GM21515 (cell line): ENCODE measurements around the gene RAD51B.

Experiments used
- ATAC-seq: cut with Tn5 transposase; IDR thresholded peaks from one replicate; pipeline ENCODE4 v1.9.1; 2021; ENCODE audit not compliant: unreplicated experiment

The RAD51B gene

DNA sequence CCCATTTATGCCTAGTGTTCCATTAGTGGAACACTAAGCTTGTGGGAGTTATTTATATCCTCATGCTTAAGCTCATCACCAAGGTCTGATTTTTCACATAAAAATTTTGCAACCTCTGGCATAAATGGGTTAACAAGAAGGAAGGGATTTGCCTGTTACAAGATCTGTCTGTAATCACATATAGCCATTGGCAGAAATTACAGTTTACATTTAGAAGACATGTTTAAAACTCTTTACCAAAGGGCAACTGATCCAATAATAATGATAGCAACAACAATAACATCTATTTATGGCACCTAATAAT lies 550.4 kb downstream of the RAD51B start:
- no peak for ATAC-seq

DNA sequence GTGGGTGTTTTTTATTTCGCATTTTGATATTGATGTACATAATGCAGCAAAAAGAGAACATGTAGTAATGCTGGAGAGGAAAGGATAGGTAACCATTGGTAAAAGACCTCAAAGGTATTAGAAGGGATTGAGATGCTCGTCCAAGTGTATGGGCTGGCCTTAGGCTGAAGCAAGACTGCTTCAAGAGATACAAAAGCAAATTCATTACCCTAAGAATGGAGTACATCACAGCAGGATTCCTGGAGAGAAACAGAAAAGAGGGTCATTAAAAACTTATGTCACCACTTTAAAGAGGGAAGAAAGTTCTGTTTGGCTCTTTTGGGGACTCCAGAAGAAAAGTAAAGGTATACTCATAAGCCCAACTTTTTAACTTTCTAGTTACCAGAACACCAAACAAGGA lies 552.8 kb downstream of the RAD51B start:
- no peak for ATAC-seq

DNA sequence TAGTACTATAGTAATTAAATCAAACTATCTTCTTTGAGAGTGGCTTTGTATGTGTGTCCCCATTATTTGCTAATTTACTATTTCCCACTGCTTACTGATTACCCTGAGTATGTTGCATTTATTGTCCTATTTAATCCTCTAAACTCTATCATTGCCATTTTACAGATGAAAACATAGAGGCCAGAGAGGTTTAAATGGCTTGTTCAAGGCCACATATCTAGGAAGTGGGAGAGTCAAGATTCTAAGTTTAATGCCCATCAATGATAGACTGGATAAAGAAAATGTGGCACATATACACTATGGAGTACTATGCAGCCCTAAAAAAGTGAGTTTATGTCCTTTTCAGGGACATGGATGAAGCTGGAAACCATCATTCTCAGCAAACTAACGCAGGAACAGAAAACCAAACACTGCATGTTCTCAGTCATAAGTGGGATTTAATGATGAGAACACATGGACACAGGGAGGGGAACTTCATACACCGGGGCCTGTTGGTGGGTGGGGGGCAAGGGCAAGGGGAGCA lies 553.6 kb downstream of the RAD51B start:
- ATAC-seq: no peak

DNA sequence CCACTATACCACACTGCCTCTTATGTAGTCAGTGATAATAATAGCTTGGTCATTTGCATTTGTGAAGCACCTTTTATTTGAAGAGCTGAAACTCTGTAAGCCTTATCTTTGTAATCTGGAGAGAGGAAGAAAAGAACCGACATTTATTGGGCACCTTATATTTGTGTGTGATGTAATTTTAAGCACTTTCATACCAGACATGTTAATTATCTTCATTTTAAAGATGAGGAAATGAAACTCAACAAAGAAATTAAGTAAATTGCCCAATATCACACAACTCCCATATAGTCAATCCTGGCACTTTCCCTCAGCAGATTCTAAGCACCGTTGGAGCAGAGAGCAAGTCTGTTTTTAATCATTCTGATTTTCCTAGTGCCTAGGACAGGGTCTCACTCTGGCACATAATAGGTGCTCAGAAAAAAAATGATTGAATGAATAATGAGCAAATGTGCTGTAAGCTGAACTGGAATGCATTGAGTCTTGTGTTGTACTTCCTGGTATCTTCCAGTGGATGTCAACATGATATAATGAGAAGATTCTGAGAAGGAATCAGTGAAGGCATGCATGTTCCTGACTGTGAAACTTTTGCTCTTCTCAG lies 554.4 kb downstream of the RAD51B start:
- ATAC-seq: no peak

DNA sequence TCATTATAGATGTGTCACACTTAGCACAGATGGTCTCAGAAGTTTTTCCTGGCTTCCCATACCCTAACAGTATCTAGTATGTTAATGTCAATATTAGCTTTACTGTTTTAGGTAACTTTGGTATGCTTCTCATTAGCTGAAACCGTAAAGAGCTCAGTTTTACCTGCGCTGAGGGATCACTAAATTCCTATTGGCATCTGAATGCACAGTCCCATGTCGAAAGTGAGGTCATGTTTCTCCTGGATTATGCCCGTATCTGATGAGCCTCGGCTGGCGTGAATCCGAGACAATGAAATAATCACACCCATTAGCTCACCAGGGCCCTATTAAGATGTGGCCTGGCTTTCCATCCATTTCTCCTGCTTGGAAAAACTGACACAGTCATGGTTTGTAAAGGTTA lies 555.1 kb downstream of the RAD51B start:
- no peak for ATAC-seq

DNA sequence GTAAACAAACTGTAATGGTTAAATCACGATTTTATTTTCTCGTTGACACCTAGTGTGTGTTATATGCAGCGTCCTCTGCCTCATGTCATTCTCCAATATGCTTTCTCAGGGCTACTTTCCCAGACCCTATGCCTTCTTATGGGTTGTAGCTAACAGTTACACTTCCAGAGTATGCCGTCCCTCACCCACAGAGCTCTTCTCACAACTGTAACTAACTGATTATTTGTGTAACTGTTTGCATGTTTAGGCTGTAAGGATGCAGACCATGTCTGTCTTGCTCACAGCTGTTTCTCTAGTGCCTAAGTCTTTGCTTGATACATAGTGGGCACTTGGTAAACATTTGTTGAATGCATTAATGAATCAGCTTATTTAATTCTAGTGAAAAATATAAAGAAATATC lies 555.8 kb downstream of the RAD51B start:
- ATAC-seq: no peak

DNA sequence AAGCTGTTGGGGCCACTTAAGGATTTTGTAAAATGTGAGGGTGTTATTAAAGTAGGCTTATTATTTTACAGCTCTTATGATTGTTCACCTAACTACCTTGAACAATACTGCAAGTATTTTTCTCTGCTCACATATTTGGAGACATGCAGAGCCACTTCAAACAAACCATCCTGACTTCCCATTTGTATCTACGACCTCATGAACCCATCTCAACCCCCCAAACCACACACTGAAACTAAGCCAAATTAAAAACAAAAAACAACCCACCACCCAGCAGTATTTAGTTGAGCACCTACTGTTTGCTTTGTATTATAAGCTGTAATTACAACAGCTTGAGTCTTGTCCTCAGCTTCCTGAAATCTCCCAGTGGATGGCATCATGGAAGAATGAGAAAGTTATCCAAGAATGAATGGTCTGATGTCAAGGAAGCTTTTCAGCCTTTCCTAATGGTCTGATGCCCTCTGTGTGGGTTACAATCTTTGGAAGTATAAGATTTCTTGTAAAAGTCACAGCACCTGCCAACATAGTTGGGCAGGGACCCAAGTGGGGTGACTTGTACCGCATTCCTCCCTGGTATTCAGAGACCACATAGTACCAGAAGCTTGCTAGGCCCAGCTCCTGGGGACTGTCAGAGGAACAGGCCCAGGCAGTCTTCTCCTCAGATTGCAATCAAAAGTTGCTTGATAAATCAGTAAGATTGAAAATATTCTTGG lies 556.6 kb downstream of the RAD51B start:
- no peak for ATAC-seq

DNA sequence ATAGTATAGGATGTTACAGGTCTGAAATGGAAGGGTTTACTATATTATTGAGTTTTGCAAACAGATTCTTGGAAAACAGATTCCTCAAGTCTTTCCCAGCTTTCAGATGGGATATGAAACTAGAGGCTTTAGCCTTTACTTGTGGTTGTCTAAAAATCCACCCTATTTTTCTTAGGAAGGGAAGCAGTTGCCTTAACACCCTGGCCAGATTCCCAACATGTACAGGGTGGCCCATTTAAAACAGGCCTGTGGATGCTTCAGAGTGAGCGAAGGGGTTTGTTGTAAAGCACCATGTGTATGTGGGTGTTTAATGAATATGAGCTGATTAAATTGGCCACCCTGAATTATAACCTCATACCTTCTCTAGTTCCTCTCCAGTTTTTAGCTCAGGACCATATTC lies 557.4 kb downstream of the RAD51B start:
- ATAC-seq: no peak

DNA sequence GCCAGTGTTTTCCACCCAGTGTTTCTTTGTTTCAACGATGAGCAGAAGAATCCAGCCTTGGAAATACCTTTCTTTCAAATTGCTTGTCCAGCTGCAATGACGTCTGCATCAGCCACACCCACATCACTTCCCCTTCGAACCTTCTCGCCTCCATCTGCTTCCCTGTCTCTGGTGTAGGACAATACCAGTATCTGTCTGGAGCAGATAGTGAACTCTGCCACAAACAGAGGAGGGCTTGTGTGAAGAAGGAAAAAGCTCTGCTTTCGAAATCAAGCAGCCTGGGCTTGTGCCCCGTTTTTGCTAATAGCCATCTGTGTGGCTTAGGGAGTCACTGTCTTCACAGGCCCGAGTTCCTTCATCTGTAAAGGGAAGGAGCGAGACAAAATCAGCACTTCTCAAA lies 557.9 kb downstream of the RAD51B start:
- ATAC-seq: no peak

DNA sequence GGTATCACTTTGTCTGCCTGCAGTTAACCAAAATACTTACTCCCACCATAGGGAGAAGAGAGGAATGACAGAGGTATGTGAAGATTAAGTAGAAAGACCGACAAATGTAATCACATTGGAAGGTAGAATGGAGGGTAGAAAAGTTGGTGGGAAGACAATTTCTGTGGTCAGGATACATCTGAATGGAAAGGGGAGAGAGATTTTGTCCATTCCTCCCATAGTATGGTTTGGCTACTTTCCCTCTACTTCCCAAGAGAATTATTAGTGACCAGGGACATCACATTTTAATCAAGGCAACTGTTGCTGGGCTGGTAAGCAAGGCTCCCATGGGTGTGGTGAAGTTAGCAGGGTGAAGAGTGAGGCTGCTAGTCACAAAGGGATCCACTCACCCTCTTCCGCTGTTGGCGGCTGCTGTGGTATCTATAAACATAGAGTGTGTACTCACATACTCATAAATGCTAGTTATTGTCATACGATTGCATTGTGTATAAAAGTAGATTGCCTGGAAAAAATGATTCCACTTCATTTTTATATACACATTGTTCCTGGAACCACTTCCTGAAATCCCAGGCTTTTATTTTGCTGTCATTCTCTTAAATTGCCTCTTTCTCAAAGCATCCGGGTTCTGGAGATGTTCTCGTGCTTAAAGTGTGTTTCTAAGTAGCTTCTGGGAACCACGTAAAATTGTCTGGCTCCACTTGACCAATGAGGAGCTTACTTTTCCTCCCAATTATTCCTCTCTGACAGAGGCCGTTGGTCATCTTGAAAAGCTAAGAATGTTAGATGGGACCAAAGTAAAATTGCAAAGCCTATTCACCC lies 560.1 kb downstream of the RAD51B start:
- ATAC-seq: no peak

DNA sequence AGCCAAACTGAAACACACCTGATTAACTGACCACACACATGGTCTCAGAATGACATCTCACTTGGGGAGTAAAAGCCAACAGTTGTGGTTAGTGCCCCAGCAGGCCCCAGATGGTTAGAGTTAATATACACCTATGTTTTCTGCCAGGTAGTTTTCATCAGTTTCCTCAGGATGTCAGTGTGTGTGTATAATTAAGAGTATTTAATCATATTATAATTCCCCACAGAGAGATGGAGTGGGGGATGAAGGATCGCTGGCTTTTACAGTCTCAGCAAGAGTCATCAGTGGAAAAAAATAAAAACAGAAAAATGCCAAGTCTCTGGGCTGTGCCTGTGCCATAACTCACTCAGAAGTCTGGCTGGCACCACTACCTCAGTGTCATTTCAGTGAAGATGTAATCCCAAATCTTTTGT lies 560.8 kb downstream of the RAD51B start:
- peak; percentile 79 for ATAC-seq

DNA sequence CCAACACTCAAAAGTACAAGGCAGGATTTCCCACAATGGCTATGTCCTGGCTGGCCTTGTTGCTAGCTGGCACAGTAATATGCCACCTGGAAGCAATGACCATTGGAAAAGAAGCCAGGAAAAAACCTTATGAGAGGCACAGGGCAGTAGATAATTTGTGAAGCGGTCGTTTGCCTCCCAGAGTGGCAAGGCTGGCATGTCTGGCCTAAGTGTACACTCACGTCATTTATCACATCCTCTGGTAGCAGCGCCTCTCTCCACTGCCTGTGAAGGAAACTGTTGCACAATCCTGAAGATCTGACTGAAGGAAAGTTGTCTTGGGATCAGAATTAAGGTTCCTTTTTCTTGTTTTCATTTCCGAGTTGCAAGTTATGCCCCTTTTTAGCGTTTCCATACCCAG lies 564.8 kb downstream of the RAD51B start:
- ATAC-seq: no peak

DNA sequence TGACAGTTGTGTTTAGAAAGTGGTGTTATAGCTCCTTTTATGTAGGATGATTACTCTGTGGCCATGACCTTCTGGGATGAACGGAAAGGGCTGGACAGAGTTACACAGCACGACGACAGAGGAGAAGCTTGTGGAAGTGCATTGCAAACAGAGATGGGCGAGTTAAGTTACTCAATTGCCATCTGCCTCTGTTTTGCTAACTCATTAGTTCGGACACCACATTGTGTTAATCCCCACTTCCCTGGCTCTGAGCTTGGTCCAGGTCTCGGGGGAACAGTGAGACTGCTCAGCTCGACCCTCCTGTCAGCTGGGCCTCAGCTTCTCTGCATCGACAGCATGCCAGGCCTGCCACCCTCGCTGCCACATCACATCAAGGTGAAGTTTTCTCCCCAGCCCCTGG lies 565.3 kb downstream of the RAD51B start:
- no peak for ATAC-seq

DNA sequence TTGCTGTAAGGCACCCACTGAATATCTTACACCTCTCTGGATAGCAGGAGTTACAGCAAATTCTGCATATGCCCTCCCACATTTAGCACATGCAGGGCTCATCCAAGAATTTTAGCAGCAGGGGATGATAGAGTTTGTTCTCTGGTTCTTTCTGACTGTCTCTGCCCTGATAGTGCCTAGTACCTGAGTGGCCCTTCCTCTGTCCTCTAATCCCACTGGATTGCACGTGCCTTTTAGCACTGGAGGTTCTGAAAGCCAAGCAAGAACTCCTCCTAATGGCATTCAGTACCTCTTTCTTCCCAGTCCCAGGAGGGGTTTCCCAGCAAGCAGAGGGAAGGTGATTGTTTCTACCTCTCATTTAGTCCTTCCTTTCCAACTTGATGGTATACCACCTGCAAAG lies 566.9 kb downstream of the RAD51B start:
- no peak for ATAC-seq

DNA sequence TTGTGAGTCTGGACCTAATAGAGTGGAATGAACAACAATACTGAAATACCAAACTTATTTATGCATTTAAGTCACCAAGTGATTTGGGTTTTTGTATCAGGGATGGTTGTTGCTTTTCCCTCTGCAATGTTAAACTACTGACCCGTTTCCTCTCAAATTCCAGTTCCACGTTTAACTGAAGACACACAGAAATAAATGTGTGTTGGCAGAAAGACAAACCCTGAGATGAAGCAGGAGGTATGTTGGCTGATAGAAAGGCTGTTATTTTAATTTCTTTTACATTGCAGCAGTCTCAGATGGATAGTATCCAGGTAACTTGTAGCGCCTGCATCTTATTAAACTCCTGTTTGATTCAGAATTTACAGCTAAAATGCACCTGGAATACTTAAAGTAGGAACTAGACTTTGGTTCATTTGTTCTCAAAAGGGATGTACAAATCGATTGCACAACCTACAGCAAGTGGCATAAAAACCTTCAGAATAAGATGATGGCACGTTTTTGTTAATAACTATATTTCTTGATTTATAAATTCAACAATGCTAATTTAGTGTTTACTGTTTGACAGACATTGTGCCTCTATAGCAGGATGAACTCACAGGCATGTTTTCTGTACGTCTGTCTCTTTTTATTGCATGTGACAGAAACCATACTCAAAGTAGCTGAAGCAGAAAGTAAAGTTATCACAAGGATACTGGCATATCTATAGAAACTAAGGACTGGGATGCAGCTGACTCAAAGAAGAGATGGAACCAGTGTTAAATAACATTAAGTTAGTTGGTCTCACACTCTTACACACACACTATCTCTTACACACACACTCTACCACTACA lies 567.6 kb downstream of the RAD51B start:
- no peak for ATAC-seq

DNA sequence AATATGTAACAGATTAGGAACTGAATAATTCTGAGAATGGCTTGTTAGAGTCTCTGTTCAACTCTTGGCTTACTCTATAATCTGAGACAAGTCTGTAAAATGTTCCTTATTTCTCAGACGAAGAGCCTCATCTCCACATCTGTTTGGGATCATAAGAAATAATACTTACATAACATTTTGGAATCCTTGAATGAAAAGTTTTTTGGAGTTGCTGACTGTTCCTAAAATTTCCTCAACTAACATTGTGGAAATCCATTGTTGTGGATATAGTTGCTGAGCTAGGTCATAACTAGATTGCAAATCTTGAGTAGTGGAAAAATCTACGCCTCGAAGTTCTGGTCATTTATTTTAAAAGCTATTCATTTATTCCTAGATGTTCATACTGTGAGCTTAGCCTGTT lies 570.4 kb downstream of the RAD51B start:
- ATAC-seq: no peak

DNA sequence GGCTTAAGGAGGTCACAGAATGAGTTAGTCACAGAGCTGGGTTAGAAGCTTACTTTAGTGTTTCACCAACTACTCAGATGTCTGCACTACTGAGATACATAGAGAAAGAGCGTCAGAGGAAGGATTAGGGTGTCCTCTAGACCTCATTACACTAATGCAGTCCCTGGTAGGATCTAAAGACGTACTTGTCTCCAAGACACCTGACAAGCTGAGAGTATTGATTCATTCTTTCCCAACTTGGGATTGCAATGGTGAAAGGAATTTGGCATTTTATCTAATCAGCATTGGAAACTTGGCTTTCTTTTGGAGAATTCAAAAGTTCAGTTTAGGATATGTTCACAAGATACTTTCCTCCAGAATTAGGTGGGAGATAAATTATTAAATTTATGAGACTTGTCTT lies 571.2 kb downstream of the RAD51B start:
- ATAC-seq: no peak

DNA sequence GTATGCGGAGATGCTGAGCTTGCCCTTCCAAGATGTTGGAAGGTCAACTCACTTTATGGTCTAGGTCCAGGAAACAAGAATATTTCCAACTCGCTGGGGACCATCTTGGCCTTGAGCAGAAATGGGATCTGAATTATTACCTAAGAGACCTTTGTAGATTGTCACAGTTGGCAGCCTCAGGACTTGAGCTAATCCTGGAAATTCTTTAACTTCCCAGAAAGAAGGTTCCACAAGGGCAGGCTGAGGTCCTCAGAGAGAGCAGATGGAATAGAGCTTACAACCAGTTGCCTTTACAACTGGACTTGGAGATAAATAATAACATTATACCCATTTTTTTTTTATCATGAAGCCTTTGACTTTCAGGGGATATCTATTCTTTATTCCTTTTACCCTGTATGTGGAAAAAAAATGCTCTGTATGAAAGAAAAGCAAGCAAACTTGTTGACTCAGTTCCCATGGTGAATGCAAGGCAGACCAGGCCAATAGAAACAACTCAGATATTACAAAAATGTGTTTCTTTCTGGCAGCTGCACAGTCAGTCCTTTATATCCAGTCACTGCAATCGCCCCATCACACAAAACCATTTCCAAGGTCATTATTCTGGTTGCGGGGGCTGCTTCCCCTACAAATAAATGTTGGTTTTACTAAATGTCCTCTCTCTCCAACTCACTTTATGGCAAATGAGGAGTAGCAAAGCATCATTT lies 571.9 kb downstream of the RAD51B start:
- ATAC-seq: no peak

DNA sequence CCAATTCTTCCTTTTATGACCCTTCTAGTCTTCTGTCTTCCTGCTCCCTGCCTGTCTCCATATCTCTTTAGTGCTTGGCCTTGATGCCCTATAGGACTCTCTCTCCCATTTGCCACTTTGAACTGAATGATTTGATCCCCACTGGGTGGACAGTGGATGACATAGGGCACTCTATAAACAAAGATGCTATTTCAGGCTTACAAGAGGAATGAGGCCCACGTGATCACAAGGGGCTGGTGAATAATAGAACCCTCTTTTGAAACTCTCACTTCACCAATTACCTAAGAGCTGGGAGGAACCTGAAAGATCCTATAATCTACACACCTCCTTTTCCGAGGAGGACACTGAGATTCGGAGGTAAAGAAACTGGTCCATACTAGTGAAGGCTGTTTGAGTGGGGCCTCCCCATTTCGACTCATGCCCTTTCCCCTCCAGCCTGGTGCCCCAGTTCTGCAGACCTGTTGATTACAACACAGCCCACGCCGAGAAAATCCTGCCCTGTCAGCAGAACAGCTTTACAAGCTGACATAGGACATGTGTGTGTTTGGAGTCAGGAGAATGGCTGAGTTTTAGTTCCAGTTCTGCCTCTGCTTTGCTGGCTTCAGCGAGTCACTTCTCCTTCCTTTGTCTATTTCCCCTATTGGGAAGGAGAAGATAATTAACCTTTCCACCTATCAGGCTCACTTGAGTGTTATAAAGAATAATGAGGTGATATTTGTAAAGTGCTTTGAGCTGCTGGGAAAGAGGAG lies 573.0 kb downstream of the RAD51B start:
- ATAC-seq: no peak

DNA sequence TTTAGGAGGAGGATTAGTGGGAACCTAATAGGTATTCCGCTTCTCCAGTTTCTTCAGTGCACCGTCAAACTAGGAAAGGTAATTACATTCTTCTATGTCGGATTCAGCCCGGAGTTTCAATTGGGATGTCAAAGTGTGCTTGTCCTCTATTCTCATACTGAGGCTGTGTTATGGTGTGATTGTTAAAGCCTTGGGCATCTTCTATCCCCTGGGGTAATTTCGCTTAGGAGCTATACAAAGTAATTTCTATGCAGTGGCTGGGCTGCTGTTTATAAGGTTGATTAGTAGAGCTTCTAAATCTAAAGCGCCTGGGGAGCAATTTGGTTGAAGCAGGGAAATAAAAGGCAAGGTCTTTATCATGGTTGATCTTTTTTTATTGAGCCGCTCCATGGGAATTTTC lies 573.7 kb downstream of the RAD51B start:
- ATAC-seq: no peak
